Mesothelial cell of epicardium (in vitro differentiated cells): ENCODE results near the gene SLIRP. TPM values are rescaled to one million over a fixed set of nuclear protein-coding genes. Genes with fewer than 3 reads are reported as not detected.

Experiments
- DNase-seq, 2 experiments: peaks; one replicate each; pipeline ENCODE4 v3.0.0; 2021; ENCODE audit warnings: low spot score in 2 of 2; ENCODE audit not compliant: unreplicated experiment in 2 of 2
- H3K27ac Mint-ChIP-seq: 2 replicates; pipeline ENCODE4 v1.8.0; 2021; ENCODE audit warnings: mixed read lengths
- H3K27me3 Mint-ChIP-seq: 2 replicates; pipeline ENCODE4 v1.8.0; 2021; ENCODE audit warnings: low read depth, mixed read lengths
- H3K36me3 Mint-ChIP-seq: 2 replicates; pipeline ENCODE4 v1.8.0; 2021; ENCODE audit warnings: mixed read lengths
- H3K4me1 Mint-ChIP-seq: 2 replicates; pipeline ENCODE4 v1.8.0; 2021; ENCODE audit warnings: mixed read lengths
- H3K4me3 Mint-ChIP-seq: 2 replicates; pipeline ENCODE4 v1.8.0; 2021; ENCODE audit warnings: mild to moderate bottlenecking, moderate library complexity, mixed read lengths
- H3K9me3 Mint-ChIP-seq: 2 replicates; pipeline ENCODE4 v1.8.0; 2021; ENCODE audit warnings: mixed read lengths
- total RNA-seq: library from RNA; stranded (reverse); gene quantifications from 3 replicates; pipeline ENCODE4 v1.2.1, GENCODE V29; 2021
- TF ChIP-seq, protein P1 (sequence below): fragments of 200-600 bp; sonication (generic); IDR thresholded peaks from one replicate; pipeline ENCODE4 v1.5.0; 2021; ENCODE audit warnings: antibody characterized with exemption; ENCODE audit not compliant: unreplicated experiment

SLIRP gene
- total RNA-seq, 1 donor from 2014 or later = 104 TPM

DNA sequence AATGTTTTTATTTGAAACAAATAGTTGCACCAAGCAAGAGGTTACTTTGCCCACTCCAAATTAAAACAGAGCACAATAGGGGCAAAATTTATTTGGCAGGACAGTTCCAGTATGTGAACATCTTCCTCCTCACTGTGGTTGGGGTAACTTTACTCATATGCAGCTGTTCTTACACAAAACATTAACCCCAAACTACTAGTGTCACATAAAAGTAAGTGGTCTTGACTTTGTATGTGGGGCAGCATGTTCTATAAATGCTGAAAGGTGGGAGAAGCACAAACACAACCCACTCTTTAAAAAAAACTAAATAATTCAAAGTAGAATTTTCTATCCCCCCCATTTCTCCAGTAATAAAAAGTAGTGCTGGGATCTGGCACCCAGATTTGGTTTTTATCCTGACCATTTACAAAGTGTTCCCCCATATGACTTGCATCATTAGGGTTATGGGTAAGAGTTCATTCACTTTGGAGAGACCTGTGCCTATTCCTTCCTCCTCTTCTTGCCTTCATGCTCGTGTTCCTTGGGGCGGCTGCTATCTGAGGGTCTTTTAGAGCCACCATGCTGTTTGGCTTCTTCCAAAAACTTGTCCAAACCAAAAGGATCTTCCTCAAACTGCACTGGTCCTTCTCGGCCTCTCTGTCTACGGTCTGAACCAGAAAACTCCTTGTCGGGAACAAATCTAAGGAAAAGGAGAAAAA lies 9.9 kb downstream of the SLIRP start:
- Mint-ChIP-seq H3K36me3 (peaks cover 40% of the 10 kb centered on the region), H3K4me3 (no peak overlapping the region), H3K27ac (no peak overlapping the region), H3K27me3 (no peaks in the 10 kb centered on the region), H3K4me1 (no peaks in the 10 kb centered on the region), H3K9me3 (no peaks in the 10 kb centered on the region)
- TF ChIP-seq, protein P1, sequence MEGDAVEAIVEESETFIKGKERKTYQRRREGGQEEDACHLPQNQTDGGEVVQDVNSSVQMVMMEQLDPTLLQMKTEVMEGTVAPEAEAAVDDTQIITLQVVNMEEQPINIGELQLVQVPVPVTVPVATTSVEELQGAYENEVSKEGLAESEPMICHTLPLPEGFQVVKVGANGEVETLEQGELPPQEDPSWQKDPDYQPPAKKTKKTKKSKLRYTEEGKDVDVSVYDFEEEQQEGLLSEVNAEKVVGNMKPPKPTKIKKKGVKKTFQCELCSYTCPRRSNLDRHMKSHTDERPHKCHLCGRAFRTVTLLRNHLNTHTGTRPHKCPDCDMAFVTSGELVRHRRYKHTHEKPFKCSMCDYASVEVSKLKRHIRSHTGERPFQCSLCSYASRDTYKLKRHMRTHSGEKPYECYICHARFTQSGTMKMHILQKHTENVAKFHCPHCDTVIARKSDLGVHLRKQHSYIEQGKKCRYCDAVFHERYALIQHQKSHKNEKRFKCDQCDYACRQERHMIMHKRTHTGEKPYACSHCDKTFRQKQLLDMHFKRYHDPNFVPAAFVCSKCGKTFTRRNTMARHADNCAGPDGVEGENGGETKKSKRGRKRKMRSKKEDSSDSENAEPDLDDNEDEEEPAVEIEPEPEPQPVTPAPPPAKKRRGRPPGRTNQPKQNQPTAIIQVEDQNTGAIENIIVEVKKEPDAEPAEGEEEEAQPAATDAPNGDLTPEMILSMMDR = no peak
- DNase-seq = no peak

DNA sequence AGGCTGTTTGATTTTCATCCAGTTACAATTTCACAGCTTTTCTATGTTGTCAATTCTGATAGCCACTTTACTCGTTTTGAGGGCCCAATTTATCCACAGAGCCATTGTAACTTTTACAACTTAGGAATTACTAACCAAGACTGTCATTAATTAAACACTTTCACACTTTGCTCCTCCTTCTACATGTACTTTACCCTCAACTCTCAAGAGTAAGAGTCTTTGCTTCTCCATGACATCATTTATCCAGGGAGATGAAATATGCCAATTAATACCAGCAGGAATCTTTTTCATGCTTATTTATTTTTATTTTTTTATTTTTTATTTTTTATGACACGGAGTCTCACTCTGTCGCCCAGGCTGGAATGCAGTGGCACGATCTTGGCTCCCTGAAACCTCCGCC lies 13.5 kb downstream of the SLIRP start:
- no peaks in the 10 kb centered on the region for H3K4me1 Mint-ChIP-seq
- peaks cover 49% of the 10 kb centered on the region for H3K36me3 Mint-ChIP-seq
- TF ChIP-seq, protein P1 = no peak
- DNase-seq = no peak
- H3K4me3 Mint-ChIP-seq = no peak overlapping the region
- no peak overlapping the region for H3K27ac Mint-ChIP-seq
- no peaks in the 10 kb centered on the region for H3K9me3 Mint-ChIP-seq
- H3K27me3 Mint-ChIP-seq = no peaks in the 10 kb centered on the region

DNA sequence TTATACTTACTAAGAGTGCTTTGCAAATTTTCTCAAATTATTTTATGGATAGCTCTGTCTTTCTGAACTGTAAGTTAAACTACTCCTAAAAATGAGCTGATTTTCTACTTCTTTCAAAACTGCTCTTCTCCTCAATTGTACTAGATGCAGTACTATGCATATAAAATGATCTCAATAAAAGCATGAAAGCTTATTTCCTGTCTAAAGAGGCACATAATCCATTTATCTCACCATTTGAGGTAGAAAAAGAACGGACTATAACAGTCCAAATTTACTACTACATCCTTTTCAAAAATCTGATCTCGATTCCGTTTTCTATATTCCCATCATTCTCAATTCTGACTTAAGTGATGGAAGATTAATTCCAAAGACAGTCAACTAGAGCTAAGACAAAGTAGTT lies 14.4 kb downstream of the SLIRP start:
- TF ChIP-seq, protein P1 = no peak
- no peaks in the 10 kb centered on the region for H3K9me3 Mint-ChIP-seq
- peaks cover 55% of the 10 kb centered on the region for H3K36me3 Mint-ChIP-seq
- H3K4me3 Mint-ChIP-seq = no peak overlapping the region
- H3K4me1 Mint-ChIP-seq = no peaks in the 10 kb centered on the region
- peak overlapping the region; percentile 23 for H3K27ac Mint-ChIP-seq
- H3K27me3 Mint-ChIP-seq = no peaks in the 10 kb centered on the region
- no peak for DNase-seq

DNA sequence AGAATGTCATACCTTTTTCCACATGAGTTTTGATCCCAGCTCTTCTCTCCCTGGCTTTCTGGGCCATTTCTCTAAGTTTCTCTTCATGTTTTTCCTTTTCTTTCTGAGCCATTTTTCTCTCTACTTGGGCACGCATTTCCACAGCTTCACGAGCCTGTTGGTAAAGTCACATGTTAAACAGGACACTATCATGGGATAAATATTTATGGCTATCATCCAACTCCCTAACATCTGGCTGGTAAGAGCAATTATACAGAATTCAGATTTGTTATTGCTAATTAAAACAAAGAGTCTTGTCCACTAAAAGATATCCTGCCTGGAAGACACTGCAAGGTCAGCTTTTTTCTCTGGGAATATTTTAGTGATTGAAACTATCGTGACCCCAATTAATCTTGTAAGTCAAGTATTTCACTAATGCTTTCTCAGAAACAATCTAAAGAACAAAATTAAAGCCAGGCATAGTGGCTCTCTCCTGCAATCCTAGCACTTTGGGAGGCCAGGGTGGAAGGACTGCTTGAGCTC lies 23.1 kb downstream of the SLIRP start:
- H3K9me3 Mint-ChIP-seq = no peaks in the 10 kb centered on the region

DNA sequence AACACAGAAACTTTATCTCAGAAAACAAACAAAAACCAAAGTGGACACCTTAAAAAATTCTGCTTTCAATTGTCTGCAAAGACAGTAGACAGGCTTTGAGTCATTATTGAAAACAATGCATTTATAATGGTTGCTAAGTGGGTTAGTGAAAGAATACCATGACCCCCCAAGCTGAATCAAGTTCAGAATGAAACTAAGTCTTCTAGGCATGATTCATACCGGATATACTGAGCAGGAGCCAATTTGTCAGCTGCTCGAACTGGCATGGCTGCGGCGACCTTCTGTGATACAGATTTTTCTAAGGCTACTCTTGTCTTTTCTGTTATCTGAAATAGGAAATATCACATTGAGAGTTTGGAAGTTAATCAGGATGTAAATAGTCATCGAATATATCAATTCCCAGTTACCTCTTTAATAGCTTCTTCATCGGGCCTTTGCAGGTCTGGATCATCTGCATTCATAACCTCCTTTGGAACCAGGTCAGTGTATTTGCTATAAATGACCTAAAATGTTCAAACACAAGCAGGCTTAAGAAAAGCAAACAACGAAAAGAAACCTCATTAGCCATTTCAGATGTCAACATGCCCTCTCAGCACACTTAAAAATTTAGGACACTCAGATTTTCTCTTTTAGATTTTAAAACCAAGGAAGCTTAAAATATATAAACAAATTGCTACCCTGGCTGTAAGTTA lies 30.8 kb downstream of the SLIRP start:
- Mint-ChIP-seq H3K4me1 (peaks cover 5% of the 10 kb centered on the region), H3K27me3 (no peaks in the 10 kb centered on the region), H3K27ac (no peak overlapping the region), H3K4me3 (no peak overlapping the region), H3K9me3 (no peaks in the 10 kb centered on the region), H3K36me3 (peaks cover 33% of the 10 kb centered on the region)
- TF ChIP-seq, protein P1 = no peak
- DNase-seq = no peak

More for the DNA sequence above, 23.1 kb downstream of the SLIRP start:
- peaks cover 60% of the 10 kb centered on the region for H3K36me3 Mint-ChIP-seq
- H3K4me1 Mint-ChIP-seq = peaks cover 5% of the 10 kb centered on the region
- TF ChIP-seq, protein P1 = no peak
- no peak for DNase-seq
- peak overlapping the region; percentile 45 for H3K27ac Mint-ChIP-seq
- H3K4me3 Mint-ChIP-seq = no peak overlapping the region
- H3K27me3 Mint-ChIP-seq = no peaks in the 10 kb centered on the region
